ENCODE measurements around the gene SPN. TPM values are rescaled to one million over a fixed set of nuclear protein-coding genes. Genes with fewer than 3 reads are reported as not detected.
"Not testable (repeated sequence)": the region's sequence is repeated elsewhere in the genome, so short reads cannot be mapped to it uniquely, and the experiment has no call there.

SPN gene
- total RNA-seq, 1 experiment from 2014 or later, result 1.3 TPM

DNA sequence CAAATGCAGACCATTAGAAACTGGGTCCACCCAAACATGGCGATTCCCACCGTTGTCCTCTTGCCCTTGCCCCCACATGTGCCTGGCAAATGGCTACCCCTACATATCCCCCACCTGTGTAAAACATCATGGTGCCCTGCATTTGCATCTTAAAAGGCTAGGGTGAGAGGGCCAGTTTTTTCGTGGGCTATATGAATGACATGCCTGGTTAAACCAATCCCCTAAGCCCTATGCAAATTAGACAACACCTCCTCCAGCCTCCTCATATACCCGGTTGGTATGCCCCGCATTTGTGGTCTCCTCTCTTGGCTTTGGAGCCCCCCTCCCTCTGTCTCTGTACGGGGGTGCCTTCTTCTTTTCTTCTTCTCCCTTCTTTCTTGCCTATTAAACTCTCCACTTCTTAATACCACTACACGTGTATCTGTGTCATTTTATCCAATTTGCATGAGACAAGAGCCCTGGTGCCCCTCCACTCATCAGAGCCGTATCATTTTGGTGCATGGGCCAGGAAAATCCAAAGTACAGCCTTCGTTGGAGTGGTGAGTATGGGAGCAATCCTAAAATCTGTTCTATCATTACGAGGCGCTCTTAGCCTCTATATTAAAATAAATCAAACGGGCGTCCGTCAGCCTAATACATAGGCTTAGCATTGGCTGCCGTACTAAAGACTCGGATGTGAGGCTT, 46.0 kb downstream of the SPN start:
- H3K27me3 ChIP-seq (ENCODE audit: control insufficient read depth, insufficient read depth, low read length), result no peaks in the 10 kb centered on the region
- CTCF ChIA-PET, result no interaction called here
- POLR2A ChIA-PET, result interaction anchor here (0.5 kb wide), 1 partner anchor 24 kb away, joined by 3 read pairs; no protein-coding TSS in a partner anchor

GRCh38 chr16:29709657-29710056, 46.6 kb downstream of the SPN start:
- H3K36me3 ChIP-seq (ENCODE audit: control insufficient read depth, insufficient read depth, low read length); H3K4me3 ChIP-seq (ENCODE audit: low read depth in 2 of 2, low read length in 2 of 2); DNase-seq (ENCODE audit: low read depth, low spot score); in situ Hi-C loops (cut with HindIII; ENCODE audit: low pct_unique_long_range_greater_than_20kb, low sequenced_read_pairs); BruUV-seq (replicated peaks); H3K4me1 ChIP-seq (ENCODE audit: control insufficient read depth, insufficient read depth, low read length); ATAC-seq; H3K9me3 ChIP-seq (ENCODE audit: control insufficient read depth, insufficient read depth, low read depth, low read length); CTCF ChIA-PET; H3K27ac ChIP-seq (ENCODE audit: low read length); H3K27me3 ChIP-seq (ENCODE audit: control insufficient read depth, insufficient read depth, low read length); intact Hi-C loops (cut with micrococcal nuclease; ENCODE audit: unreplicated experiment): not testable (repeated sequence)
- POLR2A ChIA-PET, result interaction anchor here (0.5 kb wide), 1 partner anchor 23 kb away, joined by 3 read pairs; no protein-coding TSS in a partner anchor

More for the DNA sequence above, 46.0 kb downstream of the SPN start:
- Histone ChIP-seq H3K9me3 (ENCODE audit: control insufficient read depth, insufficient read depth, low read depth, low read length) (no peaks in the 10 kb centered on the region), H3K4me1 (ENCODE audit: control insufficient read depth, insufficient read depth, low read length) (peaks cover 3% of the 10 kb centered on the region; the same call in 1 of the 2 replicates), H3K27ac (ENCODE audit: low read length) (no peak overlapping the region), H3K36me3 (ENCODE audit: control insufficient read depth, insufficient read depth, low read length) (no peaks in the 10 kb centered on the region), H3K4me3 (ENCODE audit: low read depth in 2 of 2, low read length in 2 of 2) (no peak overlapping the region)
- DNase-seq (ENCODE audit: low read depth, low spot score), result no peak
- no TSS peak for BruUV-seq (replicated peaks)
- no peak for ATAC-seq
- intact Hi-C loops (cut with micrococcal nuclease; ENCODE audit: unreplicated experiment), result no loop called here
- in situ Hi-C loops (cut with HindIII; ENCODE audit: low pct_unique_long_range_greater_than_20kb, low sequenced_read_pairs), result no loop called here
- TF ChIP-seq, protein P1, sequence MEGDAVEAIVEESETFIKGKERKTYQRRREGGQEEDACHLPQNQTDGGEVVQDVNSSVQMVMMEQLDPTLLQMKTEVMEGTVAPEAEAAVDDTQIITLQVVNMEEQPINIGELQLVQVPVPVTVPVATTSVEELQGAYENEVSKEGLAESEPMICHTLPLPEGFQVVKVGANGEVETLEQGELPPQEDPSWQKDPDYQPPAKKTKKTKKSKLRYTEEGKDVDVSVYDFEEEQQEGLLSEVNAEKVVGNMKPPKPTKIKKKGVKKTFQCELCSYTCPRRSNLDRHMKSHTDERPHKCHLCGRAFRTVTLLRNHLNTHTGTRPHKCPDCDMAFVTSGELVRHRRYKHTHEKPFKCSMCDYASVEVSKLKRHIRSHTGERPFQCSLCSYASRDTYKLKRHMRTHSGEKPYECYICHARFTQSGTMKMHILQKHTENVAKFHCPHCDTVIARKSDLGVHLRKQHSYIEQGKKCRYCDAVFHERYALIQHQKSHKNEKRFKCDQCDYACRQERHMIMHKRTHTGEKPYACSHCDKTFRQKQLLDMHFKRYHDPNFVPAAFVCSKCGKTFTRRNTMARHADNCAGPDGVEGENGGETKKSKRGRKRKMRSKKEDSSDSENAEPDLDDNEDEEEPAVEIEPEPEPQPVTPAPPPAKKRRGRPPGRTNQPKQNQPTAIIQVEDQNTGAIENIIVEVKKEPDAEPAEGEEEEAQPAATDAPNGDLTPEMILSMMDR (IDR thresholded peaks at IDR 0.05), result no peak

- TF ChIP-seq, protein P1 (IDR thresholded peaks at IDR 0.05), result peak; percentile 71
- TF ChIP-seq SIN3A (IDR thresholded peaks at IDR 0.05; ENCODE audit: borderline replicate concordance, insufficient read depth, low read depth, low read length), result no peak
Observed at GRCh38 chr16:29710227-29711219, 47.5 kb downstream of the SPN start.

More at GRCh38 chr16:29710227-29711219, 47.5 kb downstream of the SPN start:
- intact Hi-C loops (cut with micrococcal nuclease; ENCODE audit: unreplicated experiment), result no loop called here
- no peaks in the 10 kb centered on the region for H3K36me3 ChIP-seq (ENCODE audit: control insufficient read depth, insufficient read depth, low read length)
- ChIA-PET POLR2A (no interaction called here), CTCF (no interaction called here)
- H3K27ac ChIP-seq (ENCODE audit: low read length), result no peak overlapping the region
- no peak overlapping the region for H3K4me3 ChIP-seq (ENCODE audit: low read depth in 2 of 2, low read length in 2 of 2)
- H3K4me1 ChIP-seq (ENCODE audit: control insufficient read depth, insufficient read depth, low read length), result peaks cover 3% of the 10 kb centered on the region; the same call in 1 of the 2 replicates
- DNase-seq (ENCODE audit: low read depth, low spot score) (peak; percentile 38), ATAC-seq (peak; percentile 92)
- H3K27me3 ChIP-seq (ENCODE audit: control insufficient read depth, insufficient read depth, low read length), result no peaks in the 10 kb centered on the region
- H3K9me3 ChIP-seq (ENCODE audit: control insufficient read depth, insufficient read depth, low read depth, low read length), result no peaks in the 10 kb centered on the region
- BruUV-seq (replicated peaks), result no TSS peak
- in situ Hi-C loops (cut with HindIII; ENCODE audit: low pct_unique_long_range_greater_than_20kb, low sequenced_read_pairs), result no loop called here
